GM10248 (cell line): ENCODE results near the gene BAIAP2L1.

Experiments used
- CTCF ChIA-PET: fragments of 300-600 bp; sonication (Branson Sonifier 250); formaldehyde crosslinking; extraction: SDS; loops from one replicate; lab custom pipeline; 2021; ENCODE audit warnings: antibody characterized with exemption; lab: Yijun Ruan, JAX
- POLR2A ChIA-PET: fragments of 350-650 bp; sonication (Branson Sonifier 250); formaldehyde crosslinking; extraction: SDS; loops from one replicate; lab custom pipeline; 2020; ENCODE audit warnings: antibody characterized with exemption; lab: Yijun Ruan, JAX
- DNase-seq: peaks from one replicate; pipeline ENCODE4 v3.0.0; 2012; ENCODE audit errors: extremely low spot score
- CTCF ChIP-seq: IDR thresholded peaks from 2 replicates; pipeline ENCODE4 v1.5.1; 2012; ENCODE audit warnings: mild to moderate bottlenecking, low read depth; ENCODE audit errors: extremely low read depth, missing control alignments, control extremely low read depth

Gene BAIAP2L1

GRCh38 chr7:98378210-98378819 lies 22.6 kb downstream of the BAIAP2L1 start:
- POLR2A ChIA-PET, result interaction anchor here (0.6 kb wide), 1 partner anchor 98 kb away, joined by 3 read pairs; no protein-coding TSS in a partner anchor
- DNase-seq, result no peak
- CTCF ChIA-PET, result interaction anchor here (2.9 kb wide), 1 partner anchor 23 kb away, joined by 9 read pairs; the partner anchor contains the start of gene BAIAP2L1
- no peak for TF ChIP-seq CTCF

- ChIA-PET CTCF (no interaction called here), POLR2A (no interaction called here)
- TF ChIP-seq CTCF, result no peak
- no peak for DNase-seq
Observed at GRCh38 chr7:98376711-98377110, 24.2 kb downstream of the BAIAP2L1 start.

DNA sequence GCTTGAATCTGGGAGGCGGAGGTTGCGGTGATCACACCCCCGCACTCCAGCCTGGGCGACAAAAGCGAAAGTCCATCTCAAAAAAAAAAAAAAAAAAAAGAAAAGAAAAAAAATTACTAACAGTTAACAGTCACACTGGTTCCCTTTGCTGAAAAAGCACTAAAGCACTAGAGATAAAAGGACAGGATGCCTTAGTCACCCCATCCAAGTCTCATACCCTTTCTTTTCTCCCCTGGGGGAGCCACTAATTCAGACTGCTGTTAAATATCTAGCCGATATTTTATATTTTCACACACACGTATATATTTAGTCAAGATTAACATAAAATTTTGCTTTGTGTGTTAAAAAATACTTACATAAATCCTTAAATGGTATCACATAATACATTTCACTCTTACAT lies 25.2 kb downstream of the BAIAP2L1 start:
- TF ChIP-seq CTCF, result no peak
- POLR2A ChIA-PET, result no interaction called here

DNA sequence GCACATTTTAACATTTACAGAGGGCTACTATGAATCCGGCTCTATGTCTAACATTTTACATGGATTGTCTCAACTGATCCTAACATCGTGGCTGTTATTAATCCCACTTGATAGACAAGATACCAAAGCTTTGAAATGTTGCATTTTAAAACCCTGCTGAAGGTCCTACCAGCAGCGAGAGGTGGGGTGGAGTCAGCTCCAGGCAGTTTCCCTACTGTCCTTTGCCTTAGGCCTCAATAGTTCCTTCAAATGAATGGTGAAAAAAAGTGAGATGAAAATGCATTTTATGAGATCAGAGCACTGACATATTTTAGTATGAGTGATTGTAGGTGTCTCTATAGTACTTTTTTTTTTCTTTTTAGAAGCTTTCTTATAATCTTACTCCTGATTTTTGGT lies 26.6 kb downstream of the BAIAP2L1 start:
- POLR2A ChIA-PET, result no interaction called here
- CTCF ChIA-PET, result interaction anchor here (1.1 to 1.3 kb wide), 2 partner anchors 13 to 21 kb away, joined by 3 to 4 read pairs; no protein-coding TSS in a partner anchor
- DNase-seq, result no peak
- TF ChIP-seq CTCF, result no peak

More for the DNA sequence above, 25.2 kb downstream of the BAIAP2L1 start:
- no peak for DNase-seq
- CTCF ChIA-PET, result interaction anchor here (1.0 to 1.1 kb wide), 2 partner anchors 25 to 87 kb away, joined by 3 read pairs; partner anchors contain the start of gene BAIAP2L1

GRCh38 chr7:98372993-98373392 lies 27.9 kb downstream of the BAIAP2L1 start:
- DNase-seq, result no peak
- no peak for TF ChIP-seq CTCF
- CTCF ChIA-PET, result interaction anchor here (1.1 to 1.3 kb wide), 3 partner anchors 10 to 28 kb away, joined by 4 to 7 read pairs (median 4); partner anchors contain the start of gene BAIAP2L1
- POLR2A ChIA-PET, result no interaction called here

DNA sequence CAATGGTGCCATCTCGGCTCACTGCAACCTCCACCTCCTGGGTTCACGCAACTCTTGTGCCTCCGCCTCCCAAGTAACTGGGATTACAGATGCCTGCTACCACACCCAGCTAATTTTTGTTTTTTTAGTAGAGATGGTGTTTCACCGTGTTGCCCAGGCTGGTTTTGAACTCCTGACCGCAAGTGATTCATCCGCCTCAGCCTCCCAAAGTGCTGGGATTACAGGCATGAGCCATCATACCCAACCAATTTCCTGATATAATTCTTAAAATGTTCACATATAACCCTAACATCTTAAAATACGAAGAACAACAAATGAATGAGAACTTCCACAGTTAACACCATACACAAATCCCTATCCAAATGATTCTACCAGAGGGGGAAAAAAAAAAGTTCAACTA lies 31.2 kb downstream of the BAIAP2L1 start:
- no peak for DNase-seq
- ChIA-PET POLR2A (no interaction called here), CTCF (no interaction called here)
- no peak for TF ChIP-seq CTCF
